Measurements from ENCODE around the gene PLXNB3. TPM values are rescaled to one million over a fixed set of nuclear protein-coding genes. Genes with fewer than 3 reads are reported as not detected.

Gene PLXNB3
- polyA plus RNA-seq, 1 donor from 2014 or later: 0.48 TPM

- no peaks in the 10 kb centered on the region for H3K79me2 ChIP-seq (replicated peaks; ENCODE audit: insufficient read depth, low read length)
- H3K4me2 ChIP-seq (ENCODE audit: low read length): no peak within 1 kb of the TSS
- H3K4me3 ChIP-seq (ENCODE audit: low read length): no peak within 1 kb of the TSS
- H2AFZ ChIP-seq (ENCODE audit: low read depth, low read length): no peak within 1 kb of the TSS
- H3K9ac ChIP-seq (ENCODE audit: low read length): no peak within 1 kb of the TSS
- no peaks in the 10 kb centered on the region for H3K9me2 ChIP-seq (ENCODE audit: insufficient read depth, low read length)
- H3K27ac ChIP-seq (ENCODE audit: low read length): no peak within 1 kb of the TSS
- no peaks in the 10 kb centered on the region for H3K36me3 ChIP-seq (ENCODE audit: insufficient read depth, low read length)
- H4K20me1 ChIP-seq (ENCODE audit: insufficient read depth): no peaks in the 10 kb centered on the region
- TF ChIP-seq CTCF (IDR thresholded peaks at IDR 0.05; ENCODE audit: poor library complexity, severe bottlenecking): no peak
- no peak for TF ChIP-seq MXI1 (conservative IDR thresholded peaks at IDR 0.05; ENCODE audit: poor library complexity, severe bottlenecking)
- TF ChIP-seq SMC3 (conservative IDR thresholded peaks at IDR 0.05; ENCODE audit: poor library complexity): no peak
- TF ChIP-seq EZH2 (IDR thresholded peaks at IDR 0.05; ENCODE audit: borderline replicate concordance, insufficient read depth, low read length, poor library complexity, severe bottlenecking): no peak
- TF ChIP-seq POLR2AphosphoS5 (IDR thresholded peaks at IDR 0.05): no peak
- TF ChIP-seq TAF1 (IDR thresholded peaks at IDR 0.05; ENCODE audit: low read depth): no peak
- no peak for TF ChIP-seq RAD21 (conservative IDR thresholded peaks at IDR 0.05)
- no peak for TF ChIP-seq EP300 (conservative IDR thresholded peaks at IDR 0.05; ENCODE audit: poor library complexity, severe bottlenecking)
- no peak for TF ChIP-seq REST (IDR thresholded peaks at IDR 0.05; ENCODE audit: borderline replicate concordance)
- no peaks in the 10 kb centered on the region for H3K27me3 ChIP-seq (ENCODE audit: insufficient read depth, low read depth, low read length)
- no peaks in the 10 kb centered on the region for H3K9me3 ChIP-seq (ENCODE audit: low read length)
- no peaks in the 10 kb centered on the region for H3F3A ChIP-seq (ENCODE audit: insufficient read depth, low read length, poor library complexity, severe bottlenecking)
These were observed 16.8 kb downstream of the PLXNB3 start, which contains the start of gene SRPK3 for GRCh38 chrX:153780678-153781427. Gene SRPK3 (plus strand): TSS chrX:153781041. CDS start chrX:153781087, 46 bp downstream.

DNA sequence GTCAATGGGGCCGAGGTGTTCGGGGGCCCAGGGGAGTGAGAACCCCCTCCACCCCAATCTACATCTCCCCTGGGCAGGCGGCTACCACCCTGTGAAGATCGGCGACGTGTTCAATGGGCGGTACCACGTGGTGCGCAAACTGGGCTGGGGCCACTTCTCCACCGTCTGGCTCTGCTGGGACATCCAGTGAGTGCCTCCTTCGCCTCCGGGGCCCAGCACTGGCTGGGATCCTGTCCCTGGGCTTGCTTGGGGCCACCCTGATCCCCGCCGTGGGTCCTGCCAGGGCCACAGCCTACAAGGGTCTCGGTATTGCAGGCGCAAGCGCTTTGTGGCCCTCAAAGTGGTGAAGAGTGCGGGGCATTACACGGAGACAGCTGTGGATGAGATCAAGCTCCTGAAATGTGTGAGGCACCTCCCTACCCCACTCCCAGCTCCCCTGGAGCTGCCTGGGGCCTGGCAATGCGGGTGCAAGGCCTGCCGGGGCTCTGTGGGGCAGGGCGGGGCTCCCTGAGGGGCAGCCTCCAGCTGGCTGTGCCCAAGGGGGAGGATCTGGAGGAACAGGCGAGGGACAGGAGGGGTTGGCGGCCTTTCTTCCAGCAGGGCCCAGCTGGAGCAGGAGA lies 17.5 kb downstream of the PLXNB3 start:
- no peaks in the 10 kb centered on the region for H3K79me2 ChIP-seq (replicated peaks; ENCODE audit: insufficient read depth, low read length)
- H3K36me3 ChIP-seq (ENCODE audit: insufficient read depth, low read length): no peaks in the 10 kb centered on the region
- H3K4me2 ChIP-seq (ENCODE audit: low read length): no peak overlapping the region
- no peak overlapping the region for H3K4me3 ChIP-seq (ENCODE audit: low read length)
- no peaks in the 10 kb centered on the region for H3K9me2 ChIP-seq (ENCODE audit: insufficient read depth, low read length)
- no peaks in the 10 kb centered on the region for H3K9me3 ChIP-seq (ENCODE audit: low read length)
- H2AFZ ChIP-seq (ENCODE audit: low read depth, low read length): no peak overlapping the region
- no peaks in the 10 kb centered on the region for H3K27me3 ChIP-seq (ENCODE audit: insufficient read depth, low read depth, low read length)
- TF ChIP-seq RAD21 (conservative IDR thresholded peaks at IDR 0.05) (no peak), MXI1 (conservative IDR thresholded peaks at IDR 0.05; ENCODE audit: poor library complexity, severe bottlenecking) (no peak), CTCF (IDR thresholded peaks at IDR 0.05; ENCODE audit: poor library complexity, severe bottlenecking) (no peak), POLR2AphosphoS5 (IDR thresholded peaks at IDR 0.05) (no peak), EP300 (conservative IDR thresholded peaks at IDR 0.05; ENCODE audit: poor library complexity, severe bottlenecking) (no peak), TAF1 (IDR thresholded peaks at IDR 0.05; ENCODE audit: low read depth) (no peak), REST (IDR thresholded peaks at IDR 0.05; ENCODE audit: borderline replicate concordance) (no peak), EZH2 (IDR thresholded peaks at IDR 0.05; ENCODE audit: borderline replicate concordance, insufficient read depth, low read length, poor library complexity, severe bottlenecking) (no peak)
- H3K9ac ChIP-seq (ENCODE audit: low read length): no peak overlapping the region
- H4K20me1 ChIP-seq (ENCODE audit: insufficient read depth): no peaks in the 10 kb centered on the region
- H3F3A ChIP-seq (ENCODE audit: insufficient read depth, low read length, poor library complexity, severe bottlenecking): no peaks in the 10 kb centered on the region
- no peak overlapping the region for H3K27ac ChIP-seq (ENCODE audit: low read length)

Data from neural cell (in vitro differentiated cells).